ENCODE measurements around the gene ERBB4.

ERBB4 gene

DNA sequence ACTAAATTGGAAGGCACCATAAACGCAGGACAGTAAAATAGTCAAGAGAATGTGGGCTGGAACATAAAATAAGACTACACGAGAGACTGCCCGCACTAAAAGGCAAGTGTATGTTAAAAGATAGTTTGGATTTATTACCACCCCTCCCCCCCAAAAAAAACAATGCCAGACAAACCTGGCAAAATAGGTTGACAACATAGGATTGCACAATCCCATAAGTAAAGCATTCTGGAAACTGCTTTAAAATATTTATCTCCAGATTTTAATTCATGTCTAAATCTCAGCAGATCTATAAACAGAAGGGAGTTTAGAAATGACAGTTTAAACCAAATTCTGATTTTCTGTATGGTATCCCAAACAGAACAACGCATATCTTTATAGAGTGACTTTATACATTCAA, 455.1 kb downstream of the ERBB4 start:
- no peak for DNase-seq (ENCODE audit: low read depth in 2 of 2)

GRCh38 chr2:212078103-212078502, 460.5 kb downstream of the ERBB4 start:
- no peak for DNase-seq (ENCODE audit: low read depth in 2 of 2)

- no peak for DNase-seq (ENCODE audit: low read depth in 2 of 2)
Observed at GRCh38 chr2:212076456-212076855, 462.1 kb downstream of the ERBB4 start.

DNA sequence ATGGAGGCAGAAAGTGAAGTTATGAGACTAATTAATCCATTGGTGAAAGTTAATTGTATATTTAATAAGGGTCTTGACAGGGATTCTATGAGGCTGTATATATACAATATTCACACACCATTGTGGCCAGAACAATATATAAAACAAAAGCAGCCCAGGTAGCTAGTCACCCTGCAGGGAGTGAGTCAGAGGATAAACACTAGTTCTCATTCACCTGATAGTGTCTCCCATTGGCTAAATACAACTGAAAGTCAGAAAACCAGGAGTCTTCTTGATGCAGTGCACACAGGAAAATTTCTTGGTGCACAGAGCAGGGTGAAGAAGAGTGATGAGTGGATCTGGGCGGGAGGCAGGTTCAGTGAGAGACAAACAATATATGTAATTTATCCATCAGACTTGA, 465.2 kb downstream of the ERBB4 start:
- DNase-seq (ENCODE audit: low read depth in 2 of 2), result no peak

DNA sequence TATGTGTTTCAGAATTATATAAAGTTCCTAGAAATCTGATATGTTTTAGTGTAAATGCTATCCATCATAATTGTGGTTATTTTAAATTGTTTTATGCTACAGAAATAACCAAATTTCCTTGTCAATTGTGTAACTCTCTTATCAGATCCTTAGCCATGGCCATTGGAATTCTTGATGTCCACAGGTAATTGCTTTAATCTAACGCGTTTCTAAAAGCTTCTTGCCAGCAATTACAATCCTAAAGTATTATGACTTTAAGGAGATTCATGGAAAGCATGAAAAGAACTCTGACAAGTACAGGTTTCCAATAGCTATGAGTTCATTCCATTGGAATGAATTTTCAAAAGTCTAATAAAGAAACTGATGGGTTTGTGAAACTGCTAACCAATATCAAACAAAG, 472.1 kb downstream of the ERBB4 start:
- DNase-seq (ENCODE audit: low read depth in 2 of 2), result no peak

GRCh38 chr2:212064318-212064717, 474.3 kb downstream of the ERBB4 start:
- no peak for DNase-seq (ENCODE audit: low read depth in 2 of 2)

DNA sequence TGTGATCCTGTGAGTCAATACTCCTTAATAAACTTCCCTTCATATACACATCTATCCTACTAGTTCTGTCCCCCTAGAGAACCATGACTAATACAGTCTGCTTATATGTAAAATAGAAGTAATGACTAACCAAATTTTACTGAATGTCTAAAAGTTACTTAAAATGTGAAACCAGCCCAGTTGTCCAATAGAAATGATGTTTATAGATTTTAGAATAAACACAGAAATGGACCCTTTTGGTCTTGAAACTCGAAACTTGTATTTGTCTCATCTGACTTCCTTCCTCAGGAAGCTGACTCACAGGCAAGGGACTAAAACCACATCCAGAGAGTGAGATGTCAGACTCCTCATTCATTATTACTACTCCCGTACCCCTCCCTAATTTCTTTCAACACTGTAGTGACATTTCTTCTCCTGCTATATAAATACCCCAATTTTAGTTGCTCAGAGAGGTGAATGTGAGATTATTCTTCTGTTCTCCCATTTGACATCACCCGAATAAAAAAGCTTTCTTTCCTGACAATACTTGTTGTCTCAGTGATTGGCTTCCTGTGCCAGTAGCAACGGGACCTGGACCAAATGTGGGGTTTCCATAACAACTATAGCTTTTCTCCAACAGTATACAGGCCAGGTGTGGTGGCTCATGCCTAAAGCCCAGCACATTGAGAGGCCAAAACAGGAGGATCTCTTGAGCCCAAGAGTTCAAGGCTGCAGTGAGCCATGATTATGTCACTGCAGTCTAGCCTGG, 486.0 kb downstream of the ERBB4 start:
- no peak for DNase-seq (ENCODE audit: low read depth in 2 of 2)

- DNase-seq (ENCODE audit: low read depth in 2 of 2), result no peak
Observed at GRCh38 chr2:212050871-212051270, 487.7 kb downstream of the ERBB4 start.

DNA sequence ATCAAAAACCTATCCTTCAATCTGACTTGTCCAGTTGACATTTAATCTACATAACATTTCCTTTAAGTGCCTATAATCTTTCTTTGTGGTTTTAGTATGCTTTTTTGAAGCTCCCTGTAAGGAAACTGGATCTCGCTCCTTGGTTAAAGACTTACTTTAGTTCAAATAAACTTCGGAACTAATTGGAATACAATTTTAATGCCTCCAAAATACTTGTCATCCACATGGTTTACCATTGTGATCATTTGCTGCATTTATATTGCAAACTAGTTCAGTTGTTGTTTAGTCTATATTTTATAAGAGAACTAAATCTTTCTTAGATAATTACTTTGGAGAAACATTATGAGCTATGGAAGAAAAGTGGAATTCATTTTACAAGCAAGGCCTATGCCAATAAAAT, 496.0 kb downstream of the ERBB4 start:
- DNase-seq (ENCODE audit: low read depth in 2 of 2), result no peak

DNA sequence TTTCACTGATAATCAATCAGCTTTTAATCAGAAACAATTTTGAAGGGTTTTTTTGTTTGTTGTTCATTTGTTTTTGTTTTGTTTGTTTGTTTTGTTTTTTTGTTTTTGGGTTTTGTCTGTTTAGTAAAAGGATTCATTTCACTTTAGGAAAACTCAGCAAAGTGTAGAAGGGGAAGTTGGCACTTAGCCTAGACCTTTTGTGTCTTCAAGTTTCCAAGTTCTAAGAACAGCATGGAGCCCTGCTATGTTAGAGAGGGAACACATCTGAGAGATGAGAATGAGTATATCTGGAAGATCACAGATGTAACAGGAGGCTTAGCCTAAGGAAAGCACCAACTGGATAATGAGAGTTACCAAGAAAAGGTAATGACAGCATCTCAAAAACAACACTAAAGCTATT, 501.5 kb downstream of the ERBB4 start:
- no peak for DNase-seq (ENCODE audit: low read depth in 2 of 2)

- no peak for DNase-seq (ENCODE audit: low read depth in 2 of 2)
Observed at GRCh38 chr2:212034841-212035585, 503.6 kb downstream of the ERBB4 start.

DNA sequence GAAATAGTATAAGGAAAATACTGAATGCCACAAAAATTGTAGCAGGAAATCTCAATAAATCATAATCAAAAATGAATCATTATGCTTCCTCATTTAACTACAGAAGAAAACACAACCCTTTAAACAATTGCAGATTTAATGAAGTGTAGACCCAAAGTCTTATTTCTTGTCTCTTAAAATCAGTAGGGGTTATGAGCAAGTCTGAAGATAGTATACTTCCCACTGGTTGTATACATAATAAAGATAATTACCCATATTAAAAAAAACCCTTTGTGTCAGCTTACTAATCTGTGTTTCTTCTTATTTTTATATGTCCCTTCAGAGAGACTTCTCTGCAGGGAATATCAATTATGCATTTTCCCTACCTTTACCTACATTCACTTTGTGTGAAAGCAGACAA, 504.7 kb downstream of the ERBB4 start:
- DNase-seq (ENCODE audit: low read depth in 2 of 2), result no peak

DNA sequence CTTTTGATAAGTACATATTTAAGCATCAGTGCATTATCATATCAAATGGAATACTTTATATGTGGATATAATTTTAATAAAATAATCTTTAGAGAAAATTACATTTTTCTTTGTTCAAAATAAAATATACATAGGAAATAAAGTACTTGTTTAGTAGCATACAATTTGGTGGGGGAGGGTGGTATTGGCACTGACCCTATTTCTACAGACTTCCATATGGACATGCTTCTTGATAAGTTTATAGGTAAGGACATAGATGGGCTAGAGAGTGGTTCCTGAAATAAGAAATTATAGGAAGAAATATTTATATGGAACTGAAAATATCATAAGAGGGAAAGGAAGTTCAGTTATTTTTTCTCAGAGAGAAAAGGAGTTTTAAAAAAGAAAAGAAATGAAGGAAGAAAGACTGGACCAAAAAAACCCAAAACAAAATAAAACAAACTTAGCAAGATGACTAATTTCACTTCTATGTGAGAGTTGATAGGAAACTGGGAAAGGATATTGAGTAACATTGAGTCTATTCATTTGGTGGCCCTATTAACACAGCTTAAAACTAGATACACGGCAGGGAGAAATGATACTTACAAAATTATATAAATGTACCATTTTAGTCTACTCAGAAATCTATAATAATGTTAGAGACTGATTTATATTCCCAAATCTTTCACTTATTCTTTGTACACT, 505.9 kb downstream of the ERBB4 start:
- no peak for DNase-seq (ENCODE audit: low read depth in 2 of 2)

GRCh38 chr2:212032032-212032431, 506.6 kb downstream of the ERBB4 start:
- DNase-seq (ENCODE audit: low read depth in 2 of 2), result no peak

- no peak for DNase-seq (ENCODE audit: low read depth in 2 of 2)
Observed at GRCh38 chr2:212030709-212031108, 507.9 kb downstream of the ERBB4 start.

- DNase-seq (ENCODE audit: low read depth in 2 of 2), result no peak
Observed at GRCh38 chr2:212028798-212029394, 509.7 kb downstream of the ERBB4 start.

DNA sequence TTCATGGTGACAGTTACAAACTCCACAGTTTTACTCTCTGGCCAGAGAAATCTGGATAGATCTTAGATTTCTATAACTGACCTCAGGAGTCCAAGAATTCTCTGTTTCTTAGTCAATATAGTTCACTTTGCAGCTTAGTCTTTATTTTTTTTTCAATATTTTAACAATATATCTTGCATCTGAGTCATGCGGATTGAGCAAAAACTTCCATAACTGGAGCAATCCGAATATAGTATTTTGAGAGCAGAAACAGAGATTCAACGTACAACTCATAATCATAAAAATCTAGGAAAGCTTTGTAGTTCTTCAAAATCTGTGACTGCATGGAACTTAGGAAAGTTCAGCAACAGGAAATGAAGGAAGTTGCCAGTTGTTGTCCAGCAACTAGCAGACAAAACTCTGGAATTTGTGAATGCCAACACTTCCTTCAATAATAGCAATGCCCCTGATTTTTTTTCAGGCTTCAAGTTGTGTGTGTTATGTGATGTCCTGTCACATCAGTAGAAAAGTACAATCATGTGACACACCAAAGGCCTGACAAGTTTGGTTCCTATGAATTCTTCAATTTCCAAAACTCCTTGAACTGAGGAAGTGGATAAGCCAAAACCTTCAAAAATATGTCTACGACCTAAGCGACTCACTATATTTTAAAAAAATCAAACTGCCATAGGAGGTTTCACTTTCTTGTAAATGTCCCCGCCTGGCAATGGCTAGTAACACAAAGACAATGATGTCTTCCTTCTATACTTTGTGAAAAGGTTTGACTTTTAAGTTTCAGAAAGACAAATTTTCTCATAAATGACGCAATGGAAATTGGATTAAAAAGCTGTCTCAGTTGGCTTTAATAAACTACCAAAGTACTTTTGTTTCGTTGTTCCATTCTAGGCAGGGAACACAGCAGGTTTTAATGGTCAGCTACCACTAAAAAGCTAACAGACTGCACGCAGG, 510.6 kb downstream of the ERBB4 start:
- no peak for DNase-seq (ENCODE audit: low read depth in 2 of 2)

DNA sequence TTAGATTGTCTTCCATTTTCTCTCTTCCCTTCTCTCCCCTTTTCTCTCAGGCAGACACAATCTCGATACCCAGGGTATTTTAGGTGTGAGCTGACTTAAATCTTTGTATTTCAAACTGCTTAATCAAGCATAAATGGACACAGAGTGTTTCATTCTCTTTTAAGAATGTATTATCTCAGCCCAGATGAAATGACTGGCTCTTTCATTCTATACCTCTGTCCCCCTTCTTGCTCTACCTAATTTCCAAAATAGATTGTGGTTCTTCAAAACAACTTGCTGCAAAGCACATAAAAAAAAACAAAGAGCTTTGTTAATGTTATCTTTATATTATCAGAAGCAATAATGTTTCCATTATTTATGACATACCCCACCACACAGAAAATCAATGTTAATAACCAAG, 514.6 kb downstream of the ERBB4 start:
- DNase-seq (ENCODE audit: low read depth in 2 of 2), result no peak

DNA sequence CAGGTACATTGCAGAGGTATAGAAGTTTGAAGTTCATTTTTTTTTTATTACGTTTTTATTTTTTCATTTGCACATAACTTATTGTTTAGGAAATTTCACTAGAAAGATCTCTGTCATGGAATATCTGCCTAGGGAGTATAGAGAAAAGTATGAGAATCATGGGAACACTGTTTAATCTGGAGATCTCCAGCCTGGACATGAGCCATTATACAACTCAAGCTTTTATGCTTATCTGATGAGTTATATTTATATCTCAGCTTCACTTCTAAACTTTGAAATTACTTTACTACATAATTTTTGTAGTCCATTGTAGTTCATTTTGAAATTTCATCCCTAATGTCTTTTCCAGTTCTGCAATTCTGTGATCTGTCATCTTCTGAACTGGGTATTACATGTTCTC, 515.6 kb downstream of the ERBB4 start:
- DNase-seq (ENCODE audit: low read depth in 2 of 2), result no peak

DNA sequence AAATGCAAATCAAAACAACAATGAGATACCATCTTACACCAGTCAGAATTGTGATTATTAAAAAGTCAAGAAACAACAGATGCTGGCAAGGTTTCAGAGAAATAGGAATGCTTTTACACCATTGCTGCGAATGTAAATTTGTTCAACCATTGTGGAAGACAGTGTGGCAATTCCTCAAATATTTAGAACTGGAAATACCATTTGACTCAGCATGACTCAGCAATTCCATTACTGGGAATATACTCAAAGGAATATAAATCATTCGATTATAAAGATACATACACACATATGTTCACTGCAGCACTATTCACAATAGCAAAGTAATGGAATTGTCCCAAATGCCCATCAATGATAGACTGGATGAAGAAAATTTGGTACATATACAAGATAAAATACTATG, 516.7 kb downstream of the ERBB4 start:
- DNase-seq (ENCODE audit: low read depth in 2 of 2), result no peak

DNA sequence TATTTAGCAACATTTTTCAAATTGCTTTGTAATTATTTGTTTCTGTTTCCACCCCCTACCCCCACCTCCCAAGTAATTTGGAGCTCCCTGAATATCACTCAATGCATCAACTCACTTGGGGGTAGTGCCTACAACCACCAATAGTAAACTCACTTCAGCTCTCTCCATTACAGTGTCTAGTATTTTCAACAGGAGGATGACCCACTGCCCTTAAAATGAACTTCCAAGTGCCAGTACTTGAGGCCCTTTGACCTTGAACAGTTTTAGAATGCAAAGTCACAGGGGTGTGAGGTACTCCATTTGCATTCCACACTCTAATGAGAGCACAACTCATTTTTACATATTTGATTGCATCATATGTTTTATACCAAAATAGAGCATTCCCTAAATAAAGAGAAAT, 523.0 kb downstream of the ERBB4 start:
- no peak for DNase-seq (ENCODE audit: low read depth in 2 of 2)
